ENCODE data around the gene UBFD1. TPM values are rescaled to one million over a fixed set of nuclear protein-coding genes. Genes with fewer than 3 reads are reported as not detected.

The UBFD1 gene
- total and polyA plus RNA-seq, 2 donors (not counting 1 experiment from before 2014, with no cell fraction given) = 66.6 to 101 TPM

- no peaks in the 10 kb centered on the region for H3K9me3 ChIP-seq (ENCODE audit: control insufficient read depth, insufficient read depth, low read depth, low read length)
- DNase-seq (ENCODE audit: low read depth in 2 of 2) = no peak
- no peak overlapping the region for H3K27ac ChIP-seq (ENCODE audit: insufficient read depth, low read length)
- H2AFZ ChIP-seq (ENCODE audit: low read length) = no peak overlapping the region
- H3K36me3 ChIP-seq (ENCODE audit: control insufficient read depth, insufficient read depth, low read length) = peaks cover 13% of the 10 kb centered on the region
- H3K27me3 ChIP-seq (ENCODE audit: control insufficient read depth, insufficient read depth, low read length) = no peaks in the 10 kb centered on the region
- no peaks in the 10 kb centered on the region for H3K79me2 ChIP-seq (ENCODE audit: control insufficient read depth, insufficient read depth, low read length)
- no peak overlapping the region for H3K4me2 ChIP-seq (ENCODE audit: extremely low read depth, insufficient read depth, low read length)
- H3K9ac ChIP-seq (ENCODE audit: insufficient read depth, low read length) = no peak overlapping the region
- no peaks in the 10 kb centered on the region for H3K4me1 ChIP-seq (ENCODE audit: control insufficient read depth, extremely low read depth, insufficient read depth, low read length)
- no peaks in the 10 kb centered on the region for H4K20me1 ChIP-seq (ENCODE audit: control insufficient read depth, extremely low read depth, insufficient read depth, low read length)
- TF ChIP-seq CTCF (conservative IDR thresholded peaks at IDR 0.05 in 1 of 2, IDR thresholded peaks at IDR 0.05 in 1 of 2; ENCODE audit: low read depth in 1 of 2, low read length in 2 of 2) = no peak
- TF ChIP-seq EZH2 (IDR thresholded peaks at IDR 0.05; ENCODE audit: low read length, missing control alignments) = no peak
- no peak overlapping the region for H3K4me3 ChIP-seq (replicated peaks in 1 of 4; ENCODE audit: control extremely low read depth in 1 of 4, insufficient read depth in 1 of 4, low read depth in 3 of 4, low read length in 4 of 4)
Observed at GRCh38 chr16:23524886-23525285, 32.6 kb upstream of the UBFD1 start.

- no peak overlapping the region for H3K27ac ChIP-seq (ENCODE audit: insufficient read depth, low read length)
- H3K36me3 ChIP-seq (ENCODE audit: control insufficient read depth, insufficient read depth, low read length) = peaks cover 14% of the 10 kb centered on the region
- H3K4me1 ChIP-seq (ENCODE audit: control insufficient read depth, extremely low read depth, insufficient read depth, low read length) = no peaks in the 10 kb centered on the region
- H3K27me3 ChIP-seq (ENCODE audit: control insufficient read depth, insufficient read depth, low read length) = no peaks in the 10 kb centered on the region
- H3K4me2 ChIP-seq (ENCODE audit: extremely low read depth, insufficient read depth, low read length) = no peak overlapping the region
- H3K4me3 ChIP-seq (replicated peaks in 1 of 4; ENCODE audit: control extremely low read depth in 1 of 4, insufficient read depth in 1 of 4, low read depth in 3 of 4, low read length in 4 of 4) = no peak overlapping the region
- no peak for TF ChIP-seq EZH2 (IDR thresholded peaks at IDR 0.05; ENCODE audit: low read length, missing control alignments)
- H3K79me2 ChIP-seq (ENCODE audit: control insufficient read depth, insufficient read depth, low read length) = no peaks in the 10 kb centered on the region
- no peak for DNase-seq (ENCODE audit: low read depth in 2 of 2)
- H2AFZ ChIP-seq (ENCODE audit: low read length) = no peak overlapping the region
- no peak overlapping the region for H3K9ac ChIP-seq (ENCODE audit: insufficient read depth, low read length)
- H4K20me1 ChIP-seq (ENCODE audit: control insufficient read depth, extremely low read depth, insufficient read depth, low read length) = no peaks in the 10 kb centered on the region
- no peaks in the 10 kb centered on the region for H3K9me3 ChIP-seq (ENCODE audit: control insufficient read depth, insufficient read depth, low read depth, low read length)
Observed at GRCh38 chr16:23527961-23528643, 29.4 kb upstream of the UBFD1 start.

- H3K4me1 ChIP-seq (ENCODE audit: control insufficient read depth, extremely low read depth, insufficient read depth, low read length) = no peaks in the 10 kb centered on the region
- H3K36me3 ChIP-seq (ENCODE audit: control insufficient read depth, insufficient read depth, low read length) = peaks cover 12% of the 10 kb centered on the region
- no peak overlapping the region for H3K27ac ChIP-seq (ENCODE audit: insufficient read depth, low read length)
- no peak overlapping the region for H2AFZ ChIP-seq (ENCODE audit: low read length)
- TF ChIP-seq EZH2 (IDR thresholded peaks at IDR 0.05; ENCODE audit: low read length, missing control alignments) = no peak
- H3K79me2 ChIP-seq (ENCODE audit: control insufficient read depth, insufficient read depth, low read length) = no peaks in the 10 kb centered on the region
- no peak overlapping the region for H3K4me2 ChIP-seq (ENCODE audit: extremely low read depth, insufficient read depth, low read length)
- H3K4me3 ChIP-seq (replicated peaks in 1 of 4; ENCODE audit: control extremely low read depth in 1 of 4, insufficient read depth in 1 of 4, low read depth in 3 of 4, low read length in 4 of 4) = no peak overlapping the region
- H3K9ac ChIP-seq (ENCODE audit: insufficient read depth, low read length) = no peak overlapping the region
- H3K9me3 ChIP-seq (ENCODE audit: control insufficient read depth, insufficient read depth, low read depth, low read length) = no peaks in the 10 kb centered on the region
- no peak for DNase-seq (ENCODE audit: low read depth in 2 of 2)
- H3K27me3 ChIP-seq (ENCODE audit: control insufficient read depth, insufficient read depth, low read length) = no peaks in the 10 kb centered on the region
- no peaks in the 10 kb centered on the region for H4K20me1 ChIP-seq (ENCODE audit: control insufficient read depth, extremely low read depth, insufficient read depth, low read length)
Observed at GRCh38 chr16:23528644-23529310, 28.8 kb upstream of the UBFD1 start.

GRCh38 chr16:23530062-23530461 lies 27.5 kb upstream of the UBFD1 start:
- no peak overlapping the region for H2AFZ ChIP-seq (ENCODE audit: low read length)

More at GRCh38 chr16:23530062-23530461, 27.5 kb upstream of the UBFD1 start:
- H3K27me3 ChIP-seq (ENCODE audit: control insufficient read depth, insufficient read depth, low read length) = no peaks in the 10 kb centered on the region
- H3K9me3 ChIP-seq (ENCODE audit: control insufficient read depth, insufficient read depth, low read depth, low read length) = no peaks in the 10 kb centered on the region
- no peak overlapping the region for H3K9ac ChIP-seq (ENCODE audit: insufficient read depth, low read length)
- no peaks in the 10 kb centered on the region for H3K79me2 ChIP-seq (ENCODE audit: control insufficient read depth, insufficient read depth, low read length)
- no peak overlapping the region for H3K4me2 ChIP-seq (ENCODE audit: extremely low read depth, insufficient read depth, low read length)
- H4K20me1 ChIP-seq (ENCODE audit: control insufficient read depth, extremely low read depth, insufficient read depth, low read length) = no peaks in the 10 kb centered on the region
- H3K4me1 ChIP-seq (ENCODE audit: control insufficient read depth, extremely low read depth, insufficient read depth, low read length) = no peaks in the 10 kb centered on the region
- no peak overlapping the region for H3K4me3 ChIP-seq (replicated peaks in 1 of 4; ENCODE audit: control extremely low read depth in 1 of 4, insufficient read depth in 1 of 4, low read depth in 3 of 4, low read length in 4 of 4)
- no peak overlapping the region for H3K27ac ChIP-seq (ENCODE audit: insufficient read depth, low read length)
- TF ChIP-seq EZH2 (IDR thresholded peaks at IDR 0.05; ENCODE audit: low read length, missing control alignments) (no peak), CTCF (conservative IDR thresholded peaks at IDR 0.05 in 1 of 2, IDR thresholded peaks at IDR 0.05 in 1 of 2; ENCODE audit: low read depth in 1 of 2, low read length in 2 of 2) (no peak)
- DNase-seq (ENCODE audit: low read depth in 2 of 2) = no peak
- H3K36me3 ChIP-seq (ENCODE audit: control insufficient read depth, insufficient read depth, low read length) = peaks cover 13% of the 10 kb centered on the region
